GM23338 (cell line): ENCODE measurements around the gene PSORS1C1. TPM values are rescaled to one million over a fixed set of nuclear protein-coding genes. Genes with fewer than 3 reads are reported as not detected.

ENCODE experiments used
- CREB1 ChIP-seq: fragments of 250-450 bp; sonication (Bioruptor Pico); IDR thresholded peaks from 2 replicates; pipeline ENCODE4 v1.5.0; 2020; ENCODE audit warnings: low read depth, mild to moderate bottlenecking, moderate library complexity
- EZH2 ChIP-seq: fragments of 200-600 bp; sonication (generic); IDR thresholded peaks from one replicate; pipeline ENCODE4 v1.8.0; 2017; ENCODE audit warnings: antibody characterized with exemption, mild to moderate bottlenecking, low read depth; ENCODE audit not compliant: unreplicated experiment
- EZH2phosphoT487 ChIP-seq: fragments of 200-600 bp; sonication (generic); IDR thresholded peaks from one replicate; pipeline ENCODE4 v1.8.1; 2018; ENCODE audit warnings: antibody characterized with exemption; ENCODE audit not compliant: unreplicated experiment
- JUNB ChIP-seq: IDR thresholded peaks from one replicate; pipeline ENCODE4 v1.6.1; 2016; ENCODE audit warnings: antibody characterized with exemption; ENCODE audit not compliant: unreplicated experiment
- NANOG ChIP-seq: IDR thresholded peaks from 2 replicates; pipeline ENCODE4 v1.6.1; 2016; ENCODE audit warnings: antibody characterized with exemption, borderline replicate concordance
- REST ChIP-seq: IDR thresholded peaks from one replicate; pipeline ENCODE4 v1.6.1; 2018; ENCODE audit warnings: antibody characterized with exemption; ENCODE audit not compliant: unreplicated experiment
- ZNF114 ChIP-seq: fragments of 250-450 bp; sonication (Bioruptor Pico); IDR thresholded peaks from 2 replicates; pipeline ENCODE4 v1.5.0; 2020; ENCODE audit warnings: mild to moderate bottlenecking, moderate library complexity
- ZNF462 ChIP-seq: fragments of 250-450 bp; sonication (Bioruptor Pico); IDR thresholded peaks from 2 replicates; pipeline ENCODE4 v1.5.0; 2020; ENCODE audit warnings: mild to moderate bottlenecking, moderate library complexity
- polyA plus RNA-seq: library from polyadenylated mRNA; unstranded; fragments of >200 nt; fragmentation: Nextera tagmentation; extraction: Ambion mirVana; gene quantifications from 2 replicates; pipeline ENCODE4 v1.2.1, GENCODE V29; 2016
- total RNA-seq: library from RNA; depleted of rRNA; stranded (reverse); fragments of >200 nt; shearing (Covaris generic); gene quantifications from 2 replicates; pipeline ENCODE4 v1.2.3, GENCODE V29; 2014
- TF ChIP-seq, protein P1 (sequence below), 2 experiments: fragments of 200-600 bp in 1 of 2; sonication (generic) in 1 of 2; conservative IDR thresholded peaks; 2 replicates each; pipeline versions ENCODE4 v1.5.1 to v1.6.1; 2016 to 2017; ENCODE audit warnings: antibody characterized with exemption in 2 of 2, low read depth in 2 of 2, mild to moderate bottlenecking in 2 of 2, moderate library complexity in 1 of 2

PSORS1C1 gene
- total and polyA plus RNA-seq, 2 experiments from 2014 or later: not detected

DNA sequence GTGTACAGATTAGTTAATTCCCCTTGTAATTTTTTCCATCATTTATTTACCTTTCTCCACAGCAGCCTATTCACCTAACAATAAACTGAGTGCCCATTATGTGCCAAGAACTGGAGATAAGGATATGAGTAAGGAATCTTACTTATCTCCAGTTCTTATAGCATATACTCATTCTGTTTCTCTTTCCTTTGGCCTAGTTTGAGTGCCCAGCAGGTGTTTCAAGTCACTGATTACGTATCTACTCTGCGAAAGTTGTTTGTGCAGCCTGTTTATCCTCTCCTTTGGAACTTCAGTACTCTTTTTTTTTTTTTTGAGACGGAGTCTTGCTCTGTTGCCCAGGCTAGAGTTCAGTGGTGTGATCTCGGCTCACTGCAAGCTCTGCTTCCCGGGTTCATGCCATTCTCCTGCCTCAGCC is 73.2 kb downstream of the PSORS1C1 start (continued):
- no peak for TF ChIP-seq ZNF462
- no peak for TF ChIP-seq EZH2
- TF ChIP-seq CREB1 (CRISPR knock-in tag): no peak
- no peak for TF ChIP-seq ZNF114 (CRISPR knock-in tag)
- TF ChIP-seq, protein P1, sequence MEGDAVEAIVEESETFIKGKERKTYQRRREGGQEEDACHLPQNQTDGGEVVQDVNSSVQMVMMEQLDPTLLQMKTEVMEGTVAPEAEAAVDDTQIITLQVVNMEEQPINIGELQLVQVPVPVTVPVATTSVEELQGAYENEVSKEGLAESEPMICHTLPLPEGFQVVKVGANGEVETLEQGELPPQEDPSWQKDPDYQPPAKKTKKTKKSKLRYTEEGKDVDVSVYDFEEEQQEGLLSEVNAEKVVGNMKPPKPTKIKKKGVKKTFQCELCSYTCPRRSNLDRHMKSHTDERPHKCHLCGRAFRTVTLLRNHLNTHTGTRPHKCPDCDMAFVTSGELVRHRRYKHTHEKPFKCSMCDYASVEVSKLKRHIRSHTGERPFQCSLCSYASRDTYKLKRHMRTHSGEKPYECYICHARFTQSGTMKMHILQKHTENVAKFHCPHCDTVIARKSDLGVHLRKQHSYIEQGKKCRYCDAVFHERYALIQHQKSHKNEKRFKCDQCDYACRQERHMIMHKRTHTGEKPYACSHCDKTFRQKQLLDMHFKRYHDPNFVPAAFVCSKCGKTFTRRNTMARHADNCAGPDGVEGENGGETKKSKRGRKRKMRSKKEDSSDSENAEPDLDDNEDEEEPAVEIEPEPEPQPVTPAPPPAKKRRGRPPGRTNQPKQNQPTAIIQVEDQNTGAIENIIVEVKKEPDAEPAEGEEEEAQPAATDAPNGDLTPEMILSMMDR (conservative IDR thresholded peaks at IDR 0.05; ENCODE audit: low read depth in 2 of 2): no peak
- no peak for TF ChIP-seq NANOG
- TF ChIP-seq EZH2phosphoT487: no peak
- TF ChIP-seq JUNB: no peak
- no peak for TF ChIP-seq REST
